Measurements from ENCODE around the gene VWC2L.

GRCh38 chr2:214515111-214515510 lies 104.3 kb downstream of the VWC2L start:
- TF ChIP-seq CTCF (IDR thresholded peaks at IDR 0.05) (no peak), POLR2A (IDR thresholded peaks at IDR 0.05) (no peak)

Data from esophagus squamous epithelium (tissue), 4 donors.